ENCODE results near the gene TOX4. TPM values are rescaled to one million over a fixed set of nuclear protein-coding genes. Genes with fewer than 3 reads are reported as not detected.

TOX4 gene
- total and polyA plus RNA-seq, 9 of the 15 experiments (the other 6 are each of a cell fraction or from before 2014, with no cell fraction given) = 9.9 to 76.5 (median 41.0) TPM

GRCh38 chr14:21455912-21456667 lies 20.9 kb upstream of the TOX4 start, which contains the start of gene CHD8 (continued):
- TF ChIP-seq NKRF (IDR thresholded peaks at IDR 0.05; ENCODE audit: borderline replicate concordance) (peak; percentile 80; the same call in 1 of the 2 replicates), SLC30A9 (CRISPR knock-in tag; IDR thresholded peaks at IDR 0.05) (no peak), RFX1 (IDR thresholded peaks at IDR 0.05) (peak; percentile 8; the same call in 1 of the 2 replicates), SUPT5H (IDR thresholded peaks at IDR 0.05) (peak; percentile 73), HMG20B (CRISPR knock-in tag; IDR thresholded peaks at IDR 0.05) (no peak), MNT (conservative IDR thresholded peaks at IDR 0.05) (peak; percentile 56 to 73), SIRT6 (IDR thresholded peaks at IDR 0.05; ENCODE audit: low read depth, low read length) (no peak), ZBTB7A (IDR thresholded peaks at IDR 0.05; ENCODE audit: borderline replicate concordance, control insufficient read depth, low read depth, low read length) (peak; percentile 19; the same call in 1 of the 2 replicates), SMAD2 (IDR thresholded peaks at IDR 0.05; ENCODE audit: low read depth, low read length) (no peak), NCOA2 (IDR thresholded peaks at IDR 0.05; ENCODE audit: partially characterized antibody in 2 of 2) (peak in 1 of 2 experiments; percentile 77), ZBTB2 (IDR thresholded peaks at IDR 0.05) (no peak), TBP (optimal IDR thresholded peaks at IDR 0.05; ENCODE audit: low read depth, low read length) (peak; percentile 74), RBM14 (IDR thresholded peaks at IDR 0.05; ENCODE audit: borderline replicate concordance, insufficient read depth, low read depth, low read length) (no peak), NFXL1 (CRISPR knock-in tag; IDR thresholded peaks at IDR 0.05) (no peak), TEAD1 (CRISPR knock-in tag; IDR thresholded peaks at IDR 0.05) (peak in 1 of 2 experiments; percentile 59; a peak in 1 of 4 replicates), NFE2 (IDR thresholded peaks at IDR 0.05; ENCODE audit: low read depth) (no peak), CHD4 (IDR thresholded peaks at IDR 0.05; ENCODE audit: insufficient read depth, insufficient replicate concordance, low read depth, low read length, poor library complexity, severe bottlenecking) (no peak), HLTF (IDR thresholded peaks at IDR 0.05) (no peak)
- TF ChIP-seq, protein P1, sequence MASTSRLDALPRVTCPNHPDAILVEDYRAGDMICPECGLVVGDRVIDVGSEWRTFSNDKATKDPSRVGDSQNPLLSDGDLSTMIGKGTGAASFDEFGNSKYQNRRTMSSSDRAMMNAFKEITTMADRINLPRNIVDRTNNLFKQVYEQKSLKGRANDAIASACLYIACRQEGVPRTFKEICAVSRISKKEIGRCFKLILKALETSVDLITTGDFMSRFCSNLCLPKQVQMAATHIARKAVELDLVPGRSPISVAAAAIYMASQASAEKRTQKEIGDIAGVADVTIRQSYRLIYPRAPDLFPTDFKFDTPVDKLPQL (IDR thresholded peaks at IDR 0.05; ENCODE audit: extremely low read depth, insufficient read length) = peak; percentile 70
- TF ChIP-seq, protein P2, sequence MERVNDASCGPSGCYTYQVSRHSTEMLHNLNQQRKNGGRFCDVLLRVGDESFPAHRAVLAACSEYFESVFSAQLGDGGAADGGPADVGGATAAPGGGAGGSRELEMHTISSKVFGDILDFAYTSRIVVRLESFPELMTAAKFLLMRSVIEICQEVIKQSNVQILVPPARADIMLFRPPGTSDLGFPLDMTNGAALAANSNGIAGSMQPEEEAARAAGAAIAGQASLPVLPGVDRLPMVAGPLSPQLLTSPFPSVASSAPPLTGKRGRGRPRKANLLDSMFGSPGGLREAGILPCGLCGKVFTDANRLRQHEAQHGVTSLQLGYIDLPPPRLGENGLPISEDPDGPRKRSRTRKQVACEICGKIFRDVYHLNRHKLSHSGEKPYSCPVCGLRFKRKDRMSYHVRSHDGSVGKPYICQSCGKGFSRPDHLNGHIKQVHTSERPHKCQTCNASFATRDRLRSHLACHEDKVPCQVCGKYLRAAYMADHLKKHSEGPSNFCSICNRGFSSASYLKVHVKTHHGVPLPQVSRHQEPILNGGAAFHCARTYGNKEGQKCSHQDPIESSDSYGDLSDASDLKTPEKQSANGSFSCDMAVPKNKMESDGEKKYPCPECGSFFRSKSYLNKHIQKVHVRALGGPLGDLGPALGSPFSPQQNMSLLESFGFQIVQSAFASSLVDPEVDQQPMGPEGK (CRISPR knock-in tag; IDR thresholded peaks at IDR 0.05; ENCODE audit: borderline replicate concordance) = no peak
